GM18858 (cell line): ENCODE data around the gene IMP3.

Experiments used
- ATAC-seq: cut with Tn5 transposase; IDR thresholded peaks from one replicate; pipeline ENCODE4 v1.9.1; 2021; ENCODE audit not compliant: unreplicated experiment

Gene IMP3

GRCh38 chr15:75625542-75626347 lies 14.3 kb downstream of the IMP3 start, which contains the start of gene SNUPN:
Gene SNUPN, minus strand, starts transcription at chr15:75625725. Its CDS starts 4,674 bp downstream, at chr15:75621051.
- no peak for ATAC-seq

GRCh38 chr15:75622505-75622904 lies 17.5 kb downstream of the IMP3 start:
- no peak for ATAC-seq

GRCh38 chr15:75620841-75621391 lies 19.1 kb downstream of the IMP3 start:
- no peak for ATAC-seq

GRCh38 chr15:75620058-75620820 lies 19.8 kb downstream of the IMP3 start:
- ATAC-seq = no peak

GRCh38 chr15:75616766-75617165 lies 23.3 kb downstream of the IMP3 start:
- ATAC-seq = no peak

- no peak for ATAC-seq
These were observed 33.0 kb downstream of the IMP3 start for GRCh38 chr15:75606711-75607699.

- no peak for ATAC-seq
These were observed 34.0 kb downstream of the IMP3 start for GRCh38 chr15:75606026-75606425.

- ATAC-seq = no peak
These were observed 40.6 kb downstream of the IMP3 start for GRCh38 chr15:75599401-75599800.

GRCh38 chr15:75598361-75598760 lies 41.7 kb downstream of the IMP3 start:
- ATAC-seq = no peak

GRCh38 chr15:75597667-75598341 lies 42.2 kb downstream of the IMP3 start:
- ATAC-seq = no peak

GRCh38 chr15:75596703-75597345 lies 43.2 kb downstream of the IMP3 start:
- ATAC-seq = no peak

- ATAC-seq = no peak
These were observed 45.7 kb downstream of the IMP3 start for GRCh38 chr15:75594276-75594675.

GRCh38 chr15:75591655-75592364 lies 48.2 kb downstream of the IMP3 start:
- no peak for ATAC-seq

- no peak for ATAC-seq
These were observed 49.8 kb downstream of the IMP3 start for GRCh38 chr15:75590239-75590638.
